HCT116 (cell line): Measurements from ENCODE around the gene ADIPOQ. TPM values are rescaled to one million over a fixed set of nuclear protein-coding genes. Genes with fewer than 3 reads are reported as not detected.
"Not testable (repeated sequence)": the region's sequence is repeated elsewhere in the genome, so short reads cannot be mapped to it uniquely, and the experiment has no call there.

Experiments
- ATAC-seq: fragments of 200-7000 bp; cut with Tn5 transposase; 2 replicates; pipeline ENCODE4 v1.9.1; 2020; ENCODE audit warnings: mild to moderate bottlenecking, moderate library complexity
- BruUV-seq: library from RNA; stranded (reverse); fragments of 400-500 nt; replicated peaks from 2 replicates; lab custom pipeline; 2021; lab: Mats Ljungman, UMichigan
- CTCF ChIA-PET: fragments of 300-600 bp; sonication (Branson Sonifier 250); formaldehyde crosslinking; loops from one replicate; lab custom pipeline; 2021; ENCODE audit warnings: antibody characterized with exemption; lab: Charles Lee
- POLR2A ChIA-PET: fragments of 300-600, 350-600 bp; sonication (Branson Sonifier 250); formaldehyde crosslinking; loops from one replicate; lab custom pipeline; 2021; ENCODE audit warnings: antibody characterized with exemption; lab: Charles Lee
- RAD21 ChIA-PET, 2 experiments: fragments of 300-600 bp; sonication (Branson Sonifier 250); formaldehyde crosslinking; loops; one replicate each; lab custom pipeline; 2023; ENCODE audit warnings: low total read pairs in 2 of 2; ENCODE audit not compliant: uncharacterized antibody in 2 of 2, unreplicated experiment in 2 of 2, low non-redundant PET in 1 of 2; lab: Charles Lee
- DNase-seq: peaks from one replicate; pipeline ENCODE4 v3.0.0-alpha.2; 2010; ENCODE audit warnings: low read depth, low spot score
- H2AFZ ChIP-seq: fragments of 200-600 bp; shearing (Covaris generic), sonication (generic); 2 replicates; pipeline ENCODE4 v1.6.1; 2017; ENCODE audit warnings: low read depth, mixed run types, mixed read lengths, antibody characterized with exemption, low read length; ENCODE audit not compliant: poor library complexity, severe bottlenecking
- H3K27ac ChIP-seq: 2 replicates; pipeline ENCODE4 v1.5.1; 2012; ENCODE audit warnings: low read depth, low read length
- H3K27me3 ChIP-seq: fragments of 200-600 bp; sonication (generic); 2 replicates; pipeline ENCODE4 v1.6.1; 2016; ENCODE audit warnings: mixed run types, low read length, mixed read lengths; ENCODE audit not compliant: insufficient read depth
- H3K36me3 ChIP-seq, 2 experiments: fragments of 200-500 bp in 1 of 2; fragments of 200-600 bp in 1 of 2; sonication (Bioruptor generic) in 1 of 2; sonication (generic) in 1 of 2; 2 replicates each; pipeline versions ENCODE4 v1.5.1 to v1.6.1; 2014 to 2016; ENCODE audit warnings: low read length in 2 of 2, inconsistent platforms in 1 of 2, mixed read lengths in 1 of 2, mixed run types in 1 of 2; ENCODE audit not compliant: insufficient read depth in 2 of 2, control insufficient read depth in 1 of 2
- H3K4me1 ChIP-seq, 2 experiments: fragments of 200-600 bp in 1 of 2; sonication (generic) in 1 of 2; 2 replicates each; pipeline versions ENCODE4 v1.5.1 to v1.6.1; 2012 to 2017; ENCODE audit warnings: low read length in 2 of 2, inconsistent platforms in 1 of 2, mild to moderate bottlenecking in 1 of 2, mixed read lengths in 1 of 2, mixed run types in 1 of 2, moderate library complexity in 1 of 2; ENCODE audit not compliant: insufficient read depth in 2 of 2, control insufficient read depth in 1 of 2
- H3K4me2 ChIP-seq: fragments of 200-600 bp; sonication (generic); 2 replicates; pipeline ENCODE4 v1.6.1; 2017; ENCODE audit warnings: mixed run types, low read length, mixed read lengths
- H3K4me3 ChIP-seq, 2 experiments: fragments of 200-600 bp in 1 of 2; sonication (generic) in 1 of 2; replicated peaks in 1 of 2; 2 replicates each; pipeline ENCODE4 v1.5.1; 2011 to 2016; ENCODE audit warnings: low read length in 2 of 2, control low read depth in 1 of 2, low read depth in 1 of 2, mild to moderate bottlenecking in 1 of 2, mixed read lengths in 1 of 2, mixed run types in 1 of 2
- H3K79me2 ChIP-seq: fragments of 200-600 bp; sonication (generic); 2 replicates; pipeline ENCODE4 v1.6.1; 2017; ENCODE audit warnings: mild to moderate bottlenecking, mixed run types, low read length, moderate library complexity, mixed read lengths; ENCODE audit not compliant: insufficient read depth
- H3K9ac ChIP-seq: fragments of 200-600 bp; sonication (generic); 2 replicates; pipeline ENCODE4 v1.6.1; 2016; ENCODE audit warnings: low read length, mixed read lengths
- H3K9me2 ChIP-seq: fragments of 200-600 bp; sonication (generic), shearing (Covaris generic); 2 replicates; pipeline ENCODE4 v1.6.1; 2017; ENCODE audit warnings: mixed run types, mild to moderate bottlenecking, moderate library complexity; ENCODE audit not compliant: insufficient read depth
- H3K9me3 ChIP-seq, 2 experiments: fragments of 200-500 bp in 1 of 2; fragments of 200-600 bp in 1 of 2; sonication (Bioruptor generic) in 1 of 2; sonication (generic) in 1 of 2; 2 replicates each; pipeline ENCODE4 v1.6.1; 2014 to 2017; ENCODE audit warnings: low read length in 2 of 2, mixed read lengths in 2 of 2, inconsistent platforms in 1 of 2, low read depth in 1 of 2, mild to moderate bottlenecking in 1 of 2, mixed run types in 1 of 2, moderate library complexity in 1 of 2; ENCODE audit not compliant: control insufficient read depth in 1 of 2, insufficient read depth in 1 of 2
- H4K20me1 ChIP-seq: fragments of 200-600 bp; sonication (generic), shearing (Covaris generic); 2 replicates; pipeline ENCODE4 v1.6.1; 2017; ENCODE audit warnings: mixed run types, mild to moderate bottlenecking, moderate library complexity; ENCODE audit not compliant: insufficient read depth
- CTCF ChIP-seq, 3 experiments: fragments of 200-600 bp in 1 of 3; sonication (generic) in 1 of 3; IDR thresholded peaks in 2 of 3; conservative IDR thresholded peaks in 1 of 3; 2 replicates each; pipeline ENCODE4 v1.5.1; 2012 to 2017; ENCODE audit warnings: low read depth in 2 of 3, low read length in 2 of 3, antibody characterized with exemption in 1 of 3, borderline replicate concordance in 1 of 3, control low read depth in 1 of 3, mild to moderate bottlenecking in 1 of 3, mixed read lengths in 1 of 3, mixed run types in 1 of 3, moderate library complexity in 1 of 3; ENCODE audit not compliant: insufficient read depth in 1 of 3
- EGR1 ChIP-seq: IDR thresholded peaks from 2 replicates; pipeline ENCODE4 v1.6.1; 2012; ENCODE audit warnings: low read depth
- ELF1 ChIP-seq: IDR thresholded peaks from 2 replicates; pipeline ENCODE4 v1.6.1; 2012; ENCODE audit warnings: low read depth, borderline replicate concordance
- MAX ChIP-seq: IDR thresholded peaks from 2 replicates; pipeline ENCODE4 v1.6.1; 2012
- SRF ChIP-seq: IDR thresholded peaks from 2 replicates; pipeline ENCODE4 v1.6.1; 2012; ENCODE audit warnings: low read depth
- YY1 ChIP-seq: IDR thresholded peaks from 2 replicates; pipeline ENCODE4 v1.6.1; 2011; ENCODE audit warnings: low read length, low read depth, moderate library complexity, mild to moderate bottlenecking; ENCODE audit not compliant: insufficient replicate concordance; ENCODE audit errors: extremely low read depth
- intact Hi-C: fragments of 100-400 bp; cut with micrococcal nuclease; formaldehyde crosslinking; loops from 2 replicates; pipeline ENCODE4 v1.10.0; 2022
- total RNA-seq: library from RNA; stranded (reverse); gene quantifications from one replicate; pipeline ENCODE4 v1.2.1, GENCODE V29; 2021; ENCODE audit not compliant: unreplicated experiment

Gene ADIPOQ
- total RNA-seq, 1 experiment from 2014 or later = not detected

- DNase-seq, H3K79me2 ChIP-seq, BruUV-seq, H2AFZ ChIP-seq, H3K9ac ChIP-seq, H3K36me3 ChIP-seq, H3K9me2 ChIP-seq, H4K20me1 ChIP-seq, RAD21 ChIA-PET, H3K4me3 ChIP-seq, ATAC-seq, H3K27ac ChIP-seq, H3K4me2 ChIP-seq, H3K4me1 ChIP-seq, H3K9me3 ChIP-seq, H3K27me3 ChIP-seq, POLR2A ChIA-PET, CTCF ChIA-PET, intact Hi-C loops: not testable (repeated sequence)
Observed at GRCh38 chr3:186874841-186875240, 32.3 kb downstream of the ADIPOQ start.

GRCh38 chr3:186875708-186876107, 33.2 kb downstream of the ADIPOQ start:
- RAD21 ChIA-PET = no interaction called here
- CTCF ChIA-PET = no interaction called here
- intact Hi-C loops = no loop called here
- H3K79me2 ChIP-seq = no peaks in the 10 kb centered on the region
- no peaks in the 10 kb centered on the region for H3K9me3 ChIP-seq
- H4K20me1 ChIP-seq = no peaks in the 10 kb centered on the region
- no peaks in the 10 kb centered on the region for H3K27me3 ChIP-seq
- no peak overlapping the region for H3K4me3 ChIP-seq
- POLR2A ChIA-PET = no interaction called here
- no peak for ATAC-seq
- no peak for TF ChIP-seq SRF
- no peak for TF ChIP-seq MAX
- no peak for TF ChIP-seq YY1
- TF ChIP-seq CTCF (IDR thresholded peaks at IDR 0.05 in 2 of 3, conservative IDR thresholded peaks at IDR 0.05 in 1 of 3; ENCODE audit: borderline replicate concordance in 1 of 3, insufficient read depth in 1 of 3, low read depth in 2 of 3, low read length in 2 of 3) = 0 out of 6 replicates have a peak, but pooled peaks of 1 of the 3 experiments have one; percentile 2
- no peak for TF ChIP-seq EGR1
- TF ChIP-seq ELF1 = no peak
- DNase-seq = no peak
- no peaks in the 10 kb centered on the region for H3K9me2 ChIP-seq
- H3K4me1 ChIP-seq = no peaks in the 10 kb centered on the region
- no peaks in the 10 kb centered on the region for H3K36me3 ChIP-seq
- H3K27ac ChIP-seq = no peak overlapping the region
- H3K9ac ChIP-seq = no peak overlapping the region
- no peak overlapping the region for H3K4me2 ChIP-seq
- H2AFZ ChIP-seq = no peak overlapping the region
- no TSS peak for BruUV-seq
